GM21825 (cell line): ENCODE data around the gene ZNF385D.
"Not testable (repeated sequence)": the region's sequence is repeated elsewhere in the genome, so short reads cannot be mapped to it uniquely, and the experiment has no call there.

Experiments used
- ATAC-seq: cut with Tn5 transposase; IDR thresholded peaks from one replicate; pipeline ENCODE4 v1.9.1; 2021; ENCODE audit warnings: mild to moderate bottlenecking, moderate library complexity; ENCODE audit not compliant: unreplicated experiment

ZNF385D gene

GRCh38 chr3:21524133-21524532 is 226.9 kb downstream of the ZNF385D start:
- no peak for ATAC-seq

GRCh38 chr3:21520106-21520963 is 230.7 kb downstream of the ZNF385D start:
- no peak for ATAC-seq

- ATAC-seq: no peak
Measured at GRCh38 chr3:21517184-21517583, 233.8 kb downstream of the ZNF385D start.

GRCh38 chr3:21515417-21515816 is 235.6 kb downstream of the ZNF385D start:
- no peak for ATAC-seq

GRCh38 chr3:21509731-21510470 is 241.1 kb downstream of the ZNF385D start:
- ATAC-seq: no peak

- no peak for ATAC-seq
Measured at GRCh38 chr3:21508246-21508645, 242.8 kb downstream of the ZNF385D start.

- ATAC-seq: no peak
Measured at GRCh38 chr3:21505711-21506460, 245.1 kb downstream of the ZNF385D start.

- no peak for ATAC-seq
Measured at GRCh38 chr3:21502656-21503055, 248.4 kb downstream of the ZNF385D start.

GRCh38 chr3:21500834-21501233 is 250.2 kb downstream of the ZNF385D start:
- no peak for ATAC-seq

- ATAC-seq: not testable (repeated sequence)
Measured at GRCh38 chr3:21490671-21491070, 260.3 kb downstream of the ZNF385D start.

- ATAC-seq: no peak
Measured at GRCh38 chr3:21487520-21487919, 263.5 kb downstream of the ZNF385D start.

GRCh38 chr3:21486024-21486935 is 264.7 kb downstream of the ZNF385D start:
- not testable (repeated sequence) for ATAC-seq

- ATAC-seq: no peak
Measured at GRCh38 chr3:21484828-21485144, 266.2 kb downstream of the ZNF385D start.

- ATAC-seq: no peak
Measured at GRCh38 chr3:21484057-21484827, 266.8 kb downstream of the ZNF385D start.

GRCh38 chr3:21481991-21482390 is 269.0 kb downstream of the ZNF385D start:
- ATAC-seq: no peak

GRCh38 chr3:21477541-21478288 is 273.3 kb downstream of the ZNF385D start:
- no peak for ATAC-seq

GRCh38 chr3:21466476-21466875 is 284.5 kb downstream of the ZNF385D start:
- ATAC-seq: no peak

GRCh38 chr3:21464746-21465145 is 286.3 kb downstream of the ZNF385D start:
- ATAC-seq: no peak

GRCh38 chr3:21463319-21463718 is 287.7 kb downstream of the ZNF385D start:
- ATAC-seq: no peak
